SH-SY5Y (cell line): ENCODE measurements around the gene PLEKHG4B.

ENCODE experiments used
- GATA2 ChIP-seq: IDR thresholded peaks from 2 replicates; pipeline ENCODE4 v1.6.1; 2011; ENCODE audit warnings: mild to moderate bottlenecking, low read depth, low read length
- GATA3 ChIP-seq: IDR thresholded peaks from 2 replicates; pipeline ENCODE4 v1.6.1; 2011; ENCODE audit warnings: low read depth, mild to moderate bottlenecking, low read length, moderate library complexity

The PLEKHG4B gene

GRCh38 chr5:130601-131131 is 38.7 kb downstream of the PLEKHG4B start:
- TF ChIP-seq GATA2 (no peak), GATA3 (no peak)

DNA sequence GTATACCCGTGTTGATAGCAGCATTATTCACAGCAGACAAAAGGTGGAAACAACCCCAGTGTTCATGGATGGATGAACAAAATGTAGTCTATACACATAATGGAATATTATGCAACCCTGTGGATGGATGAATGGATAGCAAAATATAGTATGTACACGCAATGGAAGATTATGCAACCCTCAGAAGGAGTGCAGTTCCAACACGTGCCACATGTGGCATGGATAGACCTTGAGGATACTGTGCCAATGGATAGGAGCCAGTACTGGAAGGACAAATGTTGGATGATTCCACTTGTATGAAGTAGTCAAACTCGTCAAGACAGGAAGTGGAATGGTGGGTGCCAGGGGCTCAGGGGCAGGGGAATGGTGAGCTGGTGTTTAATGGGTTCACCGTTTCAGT is 44.9 kb downstream of the PLEKHG4B start:
- no peak for TF ChIP-seq GATA3
- no peak for TF ChIP-seq GATA2

GRCh38 chr5:137741-138140 is 45.8 kb downstream of the PLEKHG4B start:
- TF ChIP-seq GATA3 = no peak
- TF ChIP-seq GATA2 = no peak

DNA sequence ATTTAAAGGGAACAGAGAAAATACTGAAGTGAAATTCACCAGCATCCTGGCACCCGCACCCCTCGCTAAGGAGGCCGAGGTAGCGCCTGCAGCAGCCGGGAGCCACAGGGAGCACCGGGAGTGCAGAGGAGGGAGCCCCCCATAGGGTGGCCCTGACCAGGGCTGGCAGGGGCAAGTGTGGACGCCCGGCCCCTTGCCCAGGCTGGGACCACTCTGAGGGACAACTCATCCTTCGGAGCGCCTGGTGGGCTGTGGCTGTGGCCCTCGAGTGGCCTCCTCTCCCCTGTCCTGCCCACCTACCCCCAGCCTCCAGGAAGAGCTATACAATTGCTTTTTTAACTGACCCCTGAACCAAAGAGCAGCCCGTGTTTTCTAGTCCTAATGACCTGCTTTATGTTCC is 47.0 kb downstream of the PLEKHG4B start:
- no peak for TF ChIP-seq GATA3
- TF ChIP-seq GATA2 = no peak

- no peak for TF ChIP-seq GATA2
- TF ChIP-seq GATA3 = no peak
Observed at GRCh38 chr5:139579-140442, 47.8 kb downstream of the PLEKHG4B start.

- no peak for TF ChIP-seq GATA2
- no peak for TF ChIP-seq GATA3
Observed at GRCh38 chr5:140443-140829, 48.5 kb downstream of the PLEKHG4B start.

DNA sequence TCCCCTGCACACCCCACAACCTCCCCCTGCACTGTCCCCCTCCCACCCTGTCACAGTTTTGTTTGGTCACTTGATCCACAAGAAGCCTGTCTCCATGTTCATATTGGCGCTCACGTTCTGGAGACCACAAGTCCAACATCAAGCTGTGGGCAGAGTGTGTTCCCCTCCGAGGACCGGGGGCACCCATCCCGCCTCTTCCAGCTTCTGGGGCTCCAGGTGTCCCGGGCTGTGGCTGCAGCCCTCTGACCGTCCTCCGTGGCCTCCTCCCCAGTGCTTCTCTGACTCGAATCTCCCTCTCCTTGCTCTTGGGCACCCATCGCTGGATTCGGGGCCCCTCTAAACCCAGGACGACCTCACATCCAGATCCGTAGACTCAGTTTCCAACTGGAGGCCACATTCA is 49.2 kb downstream of the PLEKHG4B start:
- TF ChIP-seq GATA3 = no peak
- TF ChIP-seq GATA2 = no peak

GRCh38 chr5:141761-142160 is 49.8 kb downstream of the PLEKHG4B start:
- TF ChIP-seq GATA3 = no peak
- no peak for TF ChIP-seq GATA2

DNA sequence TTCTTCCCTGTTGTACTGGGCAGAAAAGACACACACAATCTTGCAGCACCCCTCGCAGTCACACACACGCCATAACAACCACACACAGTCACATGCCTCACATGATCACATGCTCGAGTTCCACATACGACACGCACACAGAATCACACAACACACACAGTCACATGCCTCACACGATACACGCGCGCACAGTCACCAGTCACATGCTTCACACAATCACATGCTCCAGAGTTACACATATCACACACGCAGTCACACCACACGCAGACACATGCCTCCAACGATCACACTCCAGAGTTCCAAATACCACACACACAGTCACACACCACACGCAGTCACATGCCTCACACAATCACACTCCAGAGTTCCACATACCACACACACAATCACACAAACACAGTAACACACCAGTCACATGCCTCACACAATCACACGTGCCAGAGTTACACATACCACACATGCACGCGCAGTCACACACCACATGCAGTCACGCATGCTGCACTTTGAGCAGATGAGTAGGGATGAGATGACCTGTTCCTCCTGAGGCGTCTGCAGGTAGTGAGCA is 50.4 kb downstream of the PLEKHG4B start:
- TF ChIP-seq GATA2 = no peak
- no peak for TF ChIP-seq GATA3

DNA sequence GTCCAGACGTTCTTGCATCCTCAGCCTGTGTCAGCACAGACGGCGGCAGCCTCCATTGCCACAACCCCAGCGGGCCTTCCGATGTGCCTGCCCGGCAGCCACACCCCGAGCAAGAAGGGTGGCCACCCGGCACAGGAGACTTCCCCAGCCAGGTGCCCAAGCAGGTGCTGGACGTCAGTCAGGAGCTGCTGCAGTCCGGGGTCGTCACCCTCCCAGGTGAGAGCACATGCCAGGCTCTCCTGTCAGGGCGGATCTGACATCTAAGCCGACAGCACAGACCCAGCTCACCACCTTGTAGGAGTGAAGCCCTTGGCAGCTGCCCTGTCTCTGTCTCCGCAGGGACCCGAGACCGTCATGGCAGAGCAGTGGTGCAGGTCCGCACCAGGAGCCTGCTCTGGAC is 51.1 kb downstream of the PLEKHG4B start:
- no peak for TF ChIP-seq GATA3
- no peak for TF ChIP-seq GATA2

GRCh38 chr5:144941-145340 is 53.0 kb downstream of the PLEKHG4B start:
- TF ChIP-seq GATA2 (no peak), GATA3 (no peak)

- TF ChIP-seq GATA2 (no peak), GATA3 (no peak)
Observed at GRCh38 chr5:145585-146323, 53.8 kb downstream of the PLEKHG4B start.

- TF ChIP-seq GATA2 = no peak
- no peak for TF ChIP-seq GATA3
Observed at GRCh38 chr5:147751-148150, 55.8 kb downstream of the PLEKHG4B start.

- no peak for TF ChIP-seq GATA2
- no peak for TF ChIP-seq GATA3
Observed at GRCh38 chr5:149745-150485, 57.9 kb downstream of the PLEKHG4B start.

DNA sequence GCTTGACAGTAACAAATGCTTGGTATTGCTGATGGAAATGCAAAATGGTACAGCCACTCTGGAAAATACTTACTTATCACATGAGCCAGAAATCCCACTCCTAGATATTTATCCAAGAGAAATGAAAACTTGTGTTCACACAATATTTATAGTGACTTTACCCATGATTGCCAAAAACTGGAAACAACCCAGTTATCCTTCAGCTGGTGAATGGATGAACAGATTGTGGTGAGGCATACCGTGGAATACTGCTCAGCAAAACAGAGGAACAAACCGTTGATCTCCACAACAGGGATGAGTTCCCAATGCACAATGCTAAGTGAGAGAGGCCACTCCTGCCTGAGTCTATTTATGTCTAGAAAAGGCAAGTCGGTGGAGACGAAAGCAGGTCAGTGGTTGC is 58.8 kb downstream of the PLEKHG4B start:
- TF ChIP-seq GATA2 (no peak), GATA3 (no peak)
